ENCODE measurements around the gene ADNP2.

ADNP2 gene

DNA sequence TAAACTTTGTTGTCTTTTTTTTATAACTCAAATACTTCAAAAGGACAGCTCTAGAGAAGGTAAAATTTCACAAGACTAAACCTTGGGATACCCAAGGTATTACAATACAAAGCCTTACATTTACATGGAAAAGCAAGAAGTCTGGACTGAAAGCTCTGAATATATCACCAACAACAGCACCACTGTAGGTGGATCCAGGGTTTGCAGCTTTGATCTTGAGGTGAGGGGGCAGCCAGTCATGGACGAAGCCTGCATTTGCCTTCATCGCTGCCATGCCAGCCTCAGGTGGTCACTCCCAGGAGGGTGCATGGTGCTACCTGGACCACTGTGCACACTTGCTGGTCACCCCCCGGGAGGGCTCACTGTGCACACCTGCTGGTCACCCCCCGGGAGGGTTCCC lies 38.2 kb upstream of the ADNP2 start:
- DNase-seq (ENCODE audit: low read depth in 1 of 2, low spot score in 1 of 2) = no peak
- H3K27me3 ChIP-seq (ENCODE audit: insufficient read depth, poor library complexity, severe bottlenecking) = no peaks in the 10 kb centered on the region

DNA sequence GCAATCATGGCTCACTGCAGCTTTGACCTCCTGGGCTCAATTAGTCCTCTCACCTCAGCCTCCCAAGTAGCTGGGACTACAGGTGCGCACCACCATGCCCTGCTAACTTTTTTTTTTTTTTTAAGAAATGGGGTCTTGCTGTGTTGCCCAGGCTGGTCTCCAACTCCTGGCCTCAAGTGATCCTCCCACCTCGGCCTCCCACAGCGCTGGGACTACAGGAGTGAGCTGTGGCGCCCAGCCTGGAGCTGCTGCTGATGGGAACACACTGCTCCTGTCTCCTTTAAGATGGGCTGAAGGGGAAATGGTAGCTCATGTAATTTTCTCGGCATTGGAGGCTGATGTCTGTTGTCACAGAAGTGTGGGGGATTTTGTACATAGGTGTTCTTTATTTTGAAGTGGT lies 34.9 kb upstream of the ADNP2 start:
- H3K27ac ChIP-seq (replicated peaks) = no peak overlapping the region
- TF ChIP-seq GABPA (IDR thresholded peaks at IDR 0.05; ENCODE audit: low read depth) (no peak), POLR2AphosphoS5 (IDR thresholded peaks at IDR 0.05; ENCODE audit: low read depth) (no peak), SPI1 (IDR thresholded peaks at IDR 0.05; ENCODE audit: borderline replicate concordance, low read depth) (no peak)
- TF ChIP-seq, protein P1, sequence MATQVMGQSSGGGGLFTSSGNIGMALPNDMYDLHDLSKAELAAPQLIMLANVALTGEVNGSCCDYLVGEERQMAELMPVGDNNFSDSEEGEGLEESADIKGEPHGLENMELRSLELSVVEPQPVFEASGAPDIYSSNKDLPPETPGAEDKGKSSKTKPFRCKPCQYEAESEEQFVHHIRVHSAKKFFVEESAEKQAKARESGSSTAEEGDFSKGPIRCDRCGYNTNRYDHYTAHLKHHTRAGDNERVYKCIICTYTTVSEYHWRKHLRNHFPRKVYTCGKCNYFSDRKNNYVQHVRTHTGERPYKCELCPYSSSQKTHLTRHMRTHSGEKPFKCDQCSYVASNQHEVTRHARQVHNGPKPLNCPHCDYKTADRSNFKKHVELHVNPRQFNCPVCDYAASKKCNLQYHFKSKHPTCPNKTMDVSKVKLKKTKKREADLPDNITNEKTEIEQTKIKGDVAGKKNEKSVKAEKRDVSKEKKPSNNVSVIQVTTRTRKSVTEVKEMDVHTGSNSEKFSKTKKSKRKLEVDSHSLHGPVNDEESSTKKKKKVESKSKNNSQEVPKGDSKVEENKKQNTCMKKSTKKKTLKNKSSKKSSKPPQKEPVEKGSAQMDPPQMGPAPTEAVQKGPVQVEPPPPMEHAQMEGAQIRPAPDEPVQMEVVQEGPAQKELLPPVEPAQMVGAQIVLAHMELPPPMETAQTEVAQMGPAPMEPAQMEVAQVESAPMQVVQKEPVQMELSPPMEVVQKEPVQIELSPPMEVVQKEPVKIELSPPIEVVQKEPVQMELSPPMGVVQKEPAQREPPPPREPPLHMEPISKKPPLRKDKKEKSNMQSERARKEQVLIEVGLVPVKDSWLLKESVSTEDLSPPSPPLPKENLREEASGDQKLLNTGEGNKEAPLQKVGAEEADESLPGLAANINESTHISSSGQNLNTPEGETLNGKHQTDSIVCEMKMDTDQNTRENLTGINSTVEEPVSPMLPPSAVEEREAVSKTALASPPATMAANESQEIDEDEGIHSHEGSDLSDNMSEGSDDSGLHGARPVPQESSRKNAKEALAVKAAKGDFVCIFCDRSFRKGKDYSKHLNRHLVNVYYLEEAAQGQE (IDR thresholded peaks at IDR 0.05; ENCODE audit: insufficient replicate concordance, low read depth) = no peak
- TF ChIP-seq, protein P2, sequence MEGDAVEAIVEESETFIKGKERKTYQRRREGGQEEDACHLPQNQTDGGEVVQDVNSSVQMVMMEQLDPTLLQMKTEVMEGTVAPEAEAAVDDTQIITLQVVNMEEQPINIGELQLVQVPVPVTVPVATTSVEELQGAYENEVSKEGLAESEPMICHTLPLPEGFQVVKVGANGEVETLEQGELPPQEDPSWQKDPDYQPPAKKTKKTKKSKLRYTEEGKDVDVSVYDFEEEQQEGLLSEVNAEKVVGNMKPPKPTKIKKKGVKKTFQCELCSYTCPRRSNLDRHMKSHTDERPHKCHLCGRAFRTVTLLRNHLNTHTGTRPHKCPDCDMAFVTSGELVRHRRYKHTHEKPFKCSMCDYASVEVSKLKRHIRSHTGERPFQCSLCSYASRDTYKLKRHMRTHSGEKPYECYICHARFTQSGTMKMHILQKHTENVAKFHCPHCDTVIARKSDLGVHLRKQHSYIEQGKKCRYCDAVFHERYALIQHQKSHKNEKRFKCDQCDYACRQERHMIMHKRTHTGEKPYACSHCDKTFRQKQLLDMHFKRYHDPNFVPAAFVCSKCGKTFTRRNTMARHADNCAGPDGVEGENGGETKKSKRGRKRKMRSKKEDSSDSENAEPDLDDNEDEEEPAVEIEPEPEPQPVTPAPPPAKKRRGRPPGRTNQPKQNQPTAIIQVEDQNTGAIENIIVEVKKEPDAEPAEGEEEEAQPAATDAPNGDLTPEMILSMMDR (IDR thresholded peaks at IDR 0.05; ENCODE audit: insufficient read depth, low read length) = no peak
- no peak for DNase-seq (ENCODE audit: low read depth in 1 of 2, low spot score in 1 of 2)
- no peak overlapping the region for H3K4me3 ChIP-seq (replicated peaks; ENCODE audit: insufficient read depth, low read length)
- H3K27me3 ChIP-seq (ENCODE audit: insufficient read depth, poor library complexity, severe bottlenecking) = no peaks in the 10 kb centered on the region

More for the DNA sequence above, 38.2 kb upstream of the ADNP2 start:
- Histone ChIP-seq H3K4me3 (replicated peaks; ENCODE audit: insufficient read depth, low read length) (no peak overlapping the region), H3K27ac (replicated peaks) (no peak overlapping the region)
- no peak for TF ChIP-seq SPI1 (IDR thresholded peaks at IDR 0.05; ENCODE audit: borderline replicate concordance, low read depth)
- no peak for TF ChIP-seq GABPA (IDR thresholded peaks at IDR 0.05; ENCODE audit: low read depth)
- no peak for TF ChIP-seq POLR2AphosphoS5 (IDR thresholded peaks at IDR 0.05; ENCODE audit: low read depth)
- TF ChIP-seq, protein P2 (IDR thresholded peaks at IDR 0.05; ENCODE audit: insufficient read depth, low read length) = no peak
- TF ChIP-seq, protein P1 (IDR thresholded peaks at IDR 0.05; ENCODE audit: insufficient replicate concordance, low read depth) = no peak

DNA sequence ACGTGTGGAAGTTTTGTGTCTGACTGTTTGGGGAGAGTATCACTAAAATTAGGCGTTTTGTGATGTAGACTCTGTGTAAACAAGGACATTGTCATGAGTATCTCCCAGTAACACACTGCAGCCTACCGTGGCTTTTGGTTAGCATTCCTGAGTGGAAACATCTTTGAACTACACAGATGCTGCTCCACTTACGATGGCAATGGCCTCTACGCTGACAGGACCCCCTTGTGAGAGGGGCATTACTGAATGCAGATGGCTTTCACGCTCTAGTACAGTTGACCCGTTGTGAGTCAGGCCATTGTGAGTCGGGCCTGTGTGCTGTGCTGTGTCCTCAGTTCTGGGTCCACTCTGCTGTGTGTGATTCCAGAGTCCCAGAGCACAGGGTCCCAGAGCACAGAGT lies 34.4 kb upstream of the ADNP2 start:
- DNase-seq (ENCODE audit: low read depth in 1 of 2, low spot score in 1 of 2) = no peak
- Histone ChIP-seq H3K4me3 (replicated peaks; ENCODE audit: insufficient read depth, low read length) (no peak overlapping the region), H3K27me3 (ENCODE audit: insufficient read depth, poor library complexity, severe bottlenecking) (no peaks in the 10 kb centered on the region), H3K27ac (replicated peaks) (no peak overlapping the region)
- TF ChIP-seq GABPA (IDR thresholded peaks at IDR 0.05; ENCODE audit: low read depth) (no peak), POLR2AphosphoS5 (IDR thresholded peaks at IDR 0.05; ENCODE audit: low read depth) (no peak), SPI1 (IDR thresholded peaks at IDR 0.05; ENCODE audit: borderline replicate concordance, low read depth) (no peak)
- TF ChIP-seq, protein P1 (IDR thresholded peaks at IDR 0.05; ENCODE audit: insufficient replicate concordance, low read depth) = no peak
- TF ChIP-seq, protein P2 (IDR thresholded peaks at IDR 0.05; ENCODE audit: insufficient read depth, low read length) = no peak
